ENCODE data around the gene NKX1-2.
"Not testable (repeated sequence)": the region's sequence is repeated elsewhere in the genome, so short reads cannot be mapped to it uniquely, and the experiment has no call there.

The NKX1-2 gene

DNA sequence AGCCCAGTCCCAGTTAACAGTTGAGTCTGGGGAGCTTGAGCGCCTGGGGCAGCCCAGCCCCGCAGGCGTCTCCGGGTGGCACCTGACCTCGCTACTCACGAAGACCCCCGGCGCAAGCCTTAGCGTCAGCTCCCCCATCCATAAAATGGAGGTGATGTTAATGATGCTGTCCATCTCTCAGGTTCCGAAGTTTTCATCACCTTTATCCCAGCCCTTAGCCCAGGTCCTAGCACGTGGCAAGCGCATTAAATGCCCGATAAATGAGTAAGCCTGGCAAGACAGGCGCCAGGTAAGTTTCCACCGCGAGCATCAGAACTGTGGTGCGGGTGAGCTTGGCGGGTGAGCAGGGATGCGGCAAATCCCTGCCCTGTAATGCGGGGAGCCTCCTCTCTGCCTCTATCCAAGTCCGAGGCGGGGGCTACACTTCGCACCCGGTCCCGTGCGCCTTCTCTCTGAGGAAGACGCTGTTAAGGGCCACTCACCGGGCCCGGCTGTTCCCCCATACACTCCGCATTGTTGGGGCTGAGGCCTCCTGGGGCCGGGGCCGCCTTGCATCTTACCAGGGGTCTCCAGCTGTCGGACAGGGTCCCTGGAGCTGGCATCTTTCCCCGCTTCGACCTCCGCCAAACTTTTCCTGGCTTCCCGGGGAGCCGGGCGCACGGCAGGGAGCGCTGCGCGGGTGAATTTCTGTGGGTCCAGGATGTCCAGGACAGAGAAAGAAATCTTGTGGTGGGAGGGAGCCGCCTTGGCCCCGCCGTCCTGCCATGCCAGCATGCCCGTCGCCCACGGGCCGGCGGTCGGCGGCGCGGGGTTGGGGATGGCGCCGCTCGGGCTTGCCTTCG, 444 bp downstream of the NKX1-2 start:
- no peak for DNase-seq

DNA sequence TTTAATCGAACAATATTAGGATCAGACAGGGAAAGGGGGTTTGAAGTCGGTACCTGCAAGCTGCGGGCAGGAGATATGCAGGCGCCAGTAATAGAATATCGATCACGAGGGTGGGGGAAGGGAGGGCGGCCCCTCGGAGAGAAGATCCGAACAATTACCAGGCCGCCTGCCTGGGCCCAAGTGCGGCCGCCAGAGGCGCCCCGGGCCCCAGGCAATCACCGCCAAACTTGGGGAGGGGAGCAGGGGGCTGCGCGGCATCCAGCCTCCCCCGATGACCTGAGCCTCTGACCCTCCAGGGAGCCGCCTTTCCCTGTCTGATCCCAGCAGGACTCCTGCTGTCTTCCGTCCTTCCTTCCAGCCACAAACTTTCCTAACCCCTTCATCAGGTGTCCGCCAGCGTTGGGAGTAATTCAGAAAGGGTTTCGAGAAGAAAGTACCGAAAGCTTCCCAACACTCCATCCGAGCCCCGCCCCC, 1.1 kb downstream of the NKX1-2 start:
- no peak for DNase-seq

DNA sequence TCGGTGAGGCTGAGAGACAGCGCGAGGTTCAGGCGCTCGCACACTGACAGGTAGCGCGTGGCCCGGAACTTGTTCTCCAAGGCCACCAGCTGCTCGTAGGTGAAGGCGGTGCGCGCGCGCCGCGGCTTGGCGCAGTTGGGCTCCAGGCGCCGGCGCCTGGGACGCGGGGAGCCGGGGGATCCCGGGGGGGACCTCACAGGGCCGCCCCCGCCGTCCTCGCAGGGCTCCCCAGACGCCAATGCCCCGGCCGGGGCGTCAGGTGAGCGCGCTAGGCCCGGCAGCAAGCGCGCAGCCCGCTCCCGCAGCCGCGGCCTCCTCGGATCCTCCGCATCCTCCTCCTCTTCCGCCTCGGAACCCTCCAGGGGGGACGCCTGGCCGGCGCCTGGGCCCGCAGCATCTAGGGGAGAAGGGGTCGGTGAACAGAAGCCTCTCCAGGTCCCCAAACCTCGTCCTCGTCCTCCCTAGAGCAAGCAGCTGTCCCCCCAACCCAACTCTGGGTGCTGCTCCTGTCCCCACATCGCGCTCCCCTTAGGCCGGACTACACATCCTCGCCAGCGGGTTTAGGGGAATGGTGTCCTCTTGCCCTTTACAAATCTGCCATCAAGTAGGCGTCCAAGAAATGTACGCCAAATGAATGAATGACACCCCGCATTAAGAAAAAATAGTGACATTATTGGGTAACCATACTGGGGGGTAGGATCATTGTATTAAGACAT, 1.9 kb downstream of the NKX1-2 start:
- DNase-seq, result peak; percentile 4

DNA sequence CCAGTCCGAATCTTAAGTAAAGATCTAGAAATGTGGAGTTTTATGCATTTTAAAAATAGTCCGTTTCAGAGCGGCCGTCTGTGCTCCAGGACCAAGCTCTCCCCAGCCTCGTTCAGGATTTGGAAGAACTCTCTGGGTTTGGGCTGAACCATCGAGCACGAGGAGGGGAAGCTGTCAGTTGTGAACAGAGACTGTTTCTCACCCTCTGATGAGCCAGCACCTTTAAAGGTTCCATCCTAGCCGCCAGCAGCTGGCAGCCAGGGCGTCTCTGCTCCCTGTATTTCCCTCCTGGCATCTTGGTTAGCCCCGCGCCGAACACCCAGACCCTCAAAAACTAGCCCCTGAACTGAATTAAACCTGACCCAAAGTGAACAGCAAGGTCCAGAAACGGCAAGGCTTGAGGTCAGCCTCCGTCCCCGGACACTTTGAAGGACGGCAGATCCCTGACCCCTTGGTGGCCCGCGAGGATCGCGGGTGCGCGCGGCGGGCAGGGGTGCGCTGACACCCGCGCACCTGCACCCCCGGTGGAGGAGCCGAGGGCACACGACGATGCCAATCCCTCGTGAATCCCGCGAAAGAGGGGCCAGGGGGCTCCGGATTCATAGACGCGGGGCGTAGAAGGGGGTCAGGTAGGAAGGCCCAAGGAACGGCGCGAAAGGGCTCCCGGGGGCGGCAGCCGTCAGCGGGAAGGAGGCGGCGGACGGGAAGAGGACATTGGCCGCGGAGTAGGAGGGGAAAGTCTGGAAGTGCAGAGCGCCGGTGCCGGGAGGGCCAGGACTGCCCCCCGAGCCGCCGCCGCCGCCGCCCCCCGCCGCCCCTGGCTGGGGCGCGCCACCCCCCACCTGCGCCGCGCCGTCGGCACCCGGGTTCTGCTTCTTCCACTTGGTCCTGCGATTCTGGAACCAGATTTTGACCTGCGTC, 2.7 kb downstream of the NKX1-2 start:
- DNase-seq, result no peak

DNA sequence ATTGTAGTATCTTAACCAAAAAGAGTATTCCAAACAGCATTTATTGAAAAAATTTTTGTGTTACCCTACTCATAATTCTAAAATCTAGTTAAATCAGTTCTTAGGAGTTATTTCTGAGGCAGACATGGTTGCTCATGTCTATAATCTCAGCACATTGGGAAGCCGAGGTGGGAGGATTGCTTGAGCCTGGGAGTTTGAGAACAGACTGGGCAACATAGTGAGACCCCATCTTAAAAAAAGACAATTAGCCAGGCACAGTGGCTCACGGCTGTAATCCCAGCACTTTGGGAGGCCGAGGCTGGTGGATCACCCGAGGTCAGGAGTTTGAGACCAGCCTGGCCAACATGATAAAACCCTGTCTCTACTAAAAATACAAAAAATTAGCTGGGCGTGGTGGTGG, 8.1 kb downstream of the NKX1-2 start:
- DNase-seq, result not testable (repeated sequence)

DNA sequence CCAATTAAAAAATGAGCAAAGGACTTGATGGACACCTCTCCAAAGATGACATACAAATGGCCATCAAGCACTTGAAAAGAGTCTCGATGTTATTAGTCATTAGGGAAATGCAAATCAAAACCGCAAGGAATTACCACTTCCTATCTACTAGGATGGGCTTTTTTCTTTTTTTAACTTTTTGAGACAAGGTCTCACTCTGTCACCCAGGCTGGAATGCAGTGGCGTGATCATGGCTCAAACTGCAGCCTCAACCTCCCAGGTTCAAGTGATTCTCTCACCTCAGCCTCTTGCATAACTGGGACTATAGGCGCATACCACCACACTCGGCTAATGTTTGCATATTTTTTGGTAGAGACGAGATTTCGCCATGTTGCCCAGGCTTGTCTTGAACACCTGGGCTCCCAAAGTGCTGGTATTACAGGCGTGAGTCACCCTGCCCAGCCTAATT, 13.6 kb downstream of the NKX1-2 start:
- no peak for DNase-seq

GRCh38 chr10:124435683-124436082, 14.2 kb downstream of the NKX1-2 start:
- not testable (repeated sequence) for DNase-seq

GRCh38 chr10:124433461-124433860, 16.4 kb downstream of the NKX1-2 start:
- DNase-seq, result no peak

DNA sequence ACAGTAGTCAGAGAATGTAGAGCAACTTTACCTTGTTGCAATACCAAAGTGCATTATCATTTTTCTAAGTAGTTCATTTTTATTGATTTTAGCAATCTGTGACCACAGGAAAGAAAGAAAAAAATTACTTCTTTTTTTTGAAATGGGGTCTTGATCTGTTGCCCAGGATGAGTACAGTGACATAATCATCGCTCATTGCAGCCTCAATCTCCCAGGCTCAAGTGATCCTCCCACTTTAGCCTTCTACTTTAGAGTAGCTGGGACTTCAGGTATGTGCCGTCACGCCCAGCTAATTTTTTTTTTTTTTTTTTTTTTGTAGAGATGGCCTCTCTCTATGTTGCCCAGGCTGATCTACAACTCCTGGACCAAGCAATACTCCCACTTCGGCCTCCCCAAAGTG, 19.8 kb downstream of the NKX1-2 start:
- no peak for DNase-seq

DNA sequence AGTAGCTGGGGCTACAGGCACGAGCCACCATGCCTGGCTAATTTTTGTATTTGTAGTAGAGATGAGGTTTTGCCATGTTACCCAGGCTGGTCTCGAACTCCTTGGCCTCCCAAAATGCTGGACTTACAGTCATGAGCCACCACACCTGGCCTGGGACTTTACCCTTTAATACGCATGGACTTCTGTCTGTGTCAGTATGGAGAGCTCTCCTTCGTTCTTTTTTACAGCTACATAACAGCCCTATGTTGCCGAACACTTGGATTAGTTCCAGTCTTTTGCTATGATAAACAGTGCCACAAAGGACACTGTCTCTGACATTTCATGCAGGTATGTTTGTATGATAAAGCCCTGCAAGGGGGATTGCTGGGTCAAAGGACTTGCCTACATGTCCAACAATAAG, 20.3 kb downstream of the NKX1-2 start:
- DNase-seq, result no peak

DNA sequence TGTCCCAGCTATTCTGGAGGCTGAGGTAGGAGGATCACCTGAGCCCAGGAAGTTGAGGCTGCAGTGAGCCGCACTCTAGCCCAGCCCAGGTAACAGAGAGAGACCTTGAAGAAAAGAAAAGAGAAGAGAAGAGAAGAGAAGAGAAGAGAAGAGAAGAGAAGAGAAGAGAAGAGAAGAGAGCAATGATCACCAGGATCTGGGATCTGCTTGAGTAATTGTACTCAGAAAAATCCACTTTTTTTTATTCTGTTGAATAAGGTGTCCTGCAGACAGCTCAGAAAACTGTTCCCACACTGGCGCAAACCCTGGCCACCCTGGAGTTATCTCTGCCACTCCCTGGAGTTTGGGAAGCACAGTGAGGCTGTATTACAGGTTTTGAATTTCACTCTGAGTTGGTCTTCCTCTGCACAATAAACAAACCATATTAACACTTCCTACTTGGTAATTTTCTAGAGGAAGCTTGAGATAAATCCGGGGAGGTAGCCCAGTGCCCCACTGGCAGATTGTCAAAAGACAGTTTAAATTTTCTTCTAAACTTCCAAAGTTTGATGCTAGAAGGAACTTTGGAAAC, 21.5 kb downstream of the NKX1-2 start:
- DNase-seq, result no peak

GRCh38 chr10:124425227-124425962, 24.4 kb downstream of the NKX1-2 start:
- no peak for DNase-seq

- no peak for DNase-seq
These were observed 26.0 kb downstream of the NKX1-2 start for GRCh38 chr10:124423813-124424212.

DNA sequence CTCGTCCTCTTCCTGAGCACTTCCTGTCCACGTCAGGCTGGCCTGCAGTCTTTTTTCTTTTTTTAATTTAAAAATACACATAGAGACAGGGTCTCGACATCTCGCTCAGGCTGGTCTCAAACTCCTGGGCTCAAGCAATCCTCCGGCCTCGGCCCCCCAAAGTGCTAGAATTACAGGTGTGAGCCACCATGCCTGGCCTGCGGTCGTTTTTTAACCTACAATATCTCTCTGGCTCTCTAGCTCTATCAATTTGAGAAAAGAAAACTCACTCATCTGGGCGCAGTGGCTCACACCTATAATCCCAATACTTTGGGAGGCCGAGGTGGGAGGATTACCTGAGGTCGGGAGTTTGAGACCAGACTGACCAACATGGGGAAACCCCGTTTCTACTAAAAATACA, 27.1 kb downstream of the NKX1-2 start:
- no peak for DNase-seq

DNA sequence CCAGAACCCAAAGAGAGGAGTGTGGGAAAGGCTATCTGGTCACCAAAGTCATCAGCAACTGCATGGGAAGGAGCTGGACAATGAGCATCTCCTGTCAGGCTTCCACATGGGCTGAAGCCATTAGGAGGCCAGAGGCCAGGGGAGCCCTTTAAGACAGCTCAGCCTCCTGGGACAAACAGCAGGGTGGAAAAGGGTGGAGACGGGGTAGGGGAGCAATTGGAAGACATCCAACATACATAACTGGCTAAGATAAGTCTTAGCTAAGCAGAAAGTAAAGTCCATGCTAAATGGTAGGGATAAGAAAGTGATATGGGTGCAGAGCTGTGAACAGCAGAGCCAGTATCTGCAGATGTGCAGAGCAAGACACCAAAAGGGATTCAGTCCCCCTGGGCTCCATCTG, 29.6 kb downstream of the NKX1-2 start:
- no peak for DNase-seq

GRCh38 chr10:124419635-124420034, 30.2 kb downstream of the NKX1-2 start:
- no peak for DNase-seq

- DNase-seq, result peak; percentile 85
These were observed 30.9 kb downstream of the NKX1-2 start, which contains the start of gene OAT for GRCh38 chr10:124418726-124419501. Gene OAT, minus strand, starts transcription at chr10:124418923. Its CDS starts 6,752 bp downstream, at chr10:124412171.

DNA sequence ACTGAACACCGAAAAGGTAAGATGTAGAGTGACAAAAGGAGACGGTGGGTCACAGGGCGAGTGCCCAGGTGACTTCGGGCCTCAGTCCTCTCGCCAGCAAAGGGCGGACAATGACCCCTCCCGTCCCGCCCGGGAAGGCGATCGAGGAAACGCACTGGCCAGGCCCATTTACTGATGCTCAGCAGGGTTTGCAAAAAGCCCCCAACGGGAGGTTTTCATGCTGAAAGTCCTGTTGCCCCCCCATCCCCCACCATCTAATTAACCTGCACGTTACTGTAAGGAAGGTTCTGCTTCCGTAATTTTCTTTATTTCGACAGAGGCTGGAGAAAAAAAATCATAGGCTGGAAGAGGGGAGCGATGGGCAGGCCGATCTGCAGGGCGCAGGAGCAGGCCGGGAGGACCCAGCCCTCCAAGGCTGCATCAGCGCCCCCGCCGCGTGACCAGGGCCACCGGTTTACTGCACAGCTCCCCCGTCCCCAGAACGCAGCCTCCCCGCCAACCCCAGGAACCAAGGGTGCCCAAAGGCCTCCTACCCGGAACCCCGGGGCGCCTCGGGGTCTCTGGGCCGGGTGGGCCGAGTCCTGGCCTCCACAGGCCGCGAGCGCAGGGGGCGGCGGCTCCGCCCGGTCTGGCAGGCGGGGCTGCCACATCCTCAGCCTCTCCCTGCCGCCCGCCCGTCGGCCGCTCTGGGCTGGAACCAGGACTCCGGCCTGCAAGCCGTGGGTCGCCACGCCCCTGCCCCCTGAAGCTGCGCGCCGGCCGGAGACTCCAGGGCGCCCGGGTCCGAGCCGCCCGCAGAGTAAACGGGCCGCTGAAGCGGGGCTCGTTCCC, 31.7 kb downstream of the NKX1-2 start:
- no peak for DNase-seq

- DNase-seq, result no peak
These were observed 33.1 kb downstream of the NKX1-2 start for GRCh38 chr10:124416733-124417132.

- no peak for DNase-seq
These were observed 34.6 kb downstream of the NKX1-2 start for GRCh38 chr10:124415210-124415609.
